Smooth muscle cell (in vitro differentiated cells): Measurements from ENCODE around the gene BBX. TPM values are rescaled to one million over a fixed set of nuclear protein-coding genes. Genes with fewer than 3 reads are reported as not detected.

Source experiments
- DNase-seq: peaks from one replicate; lab custom pipeline; 2025; ENCODE audit not compliant: unreplicated experiment; lab: John Stamatoyannopoulos, UW
- H2AFZ ChIP-seq: fragments of 200-600 bp; sonication (generic); 2 replicates; pipeline ENCODE4 v1.6.0; 2016; ENCODE audit warnings: antibody characterized with exemption, low read depth, mild to moderate bottlenecking
- H3F3A ChIP-seq: fragments of 200-600 bp; sonication (generic); 2 replicates; pipeline ENCODE4 v1.6.0; 2017; ENCODE audit warnings: antibody characterized with exemption, low read depth
- H3K27ac ChIP-seq: fragments of 200-600 bp; sonication (generic); 2 replicates; pipeline ENCODE4 v1.5.1; 2016; ENCODE audit warnings: low read depth, mild to moderate bottlenecking
- H3K27me3 ChIP-seq: fragments of 200-600 bp; sonication (generic); 2 replicates; pipeline ENCODE4 v1.6.1; 2016; ENCODE audit warnings: low read depth, mild to moderate bottlenecking
- H3K36me3 ChIP-seq: fragments of 200-600 bp; sonication (generic); 2 replicates; pipeline ENCODE4 v1.5.1; 2016; ENCODE audit warnings: low read depth
- H3K4me1 ChIP-seq: fragments of 200-600 bp; sonication (generic); 2 replicates; pipeline ENCODE4 v1.5.1; 2016; ENCODE audit warnings: low read depth
- H3K4me2 ChIP-seq: fragments of 200-600 bp; sonication (generic); 2 replicates; pipeline ENCODE4 v1.6.0; 2016; ENCODE audit warnings: mild to moderate bottlenecking
- H3K4me3 ChIP-seq: fragments of 200-600 bp; sonication (generic); 2 replicates; pipeline ENCODE4 v1.5.1; 2016; ENCODE audit warnings: mild to moderate bottlenecking
- H3K79me2 ChIP-seq: fragments of 200-600 bp; sonication (generic); 2 replicates; pipeline ENCODE4 v1.6.0; 2016; ENCODE audit warnings: low read depth, mild to moderate bottlenecking
- H3K9ac ChIP-seq: fragments of 200-600 bp; sonication (generic); 2 replicates; pipeline ENCODE4 v1.6.0; 2016; ENCODE audit warnings: low read depth
- H3K9me3 ChIP-seq: fragments of 200-600 bp; sonication (generic); replicated peaks from 2 replicates; pipeline ENCODE4 v1.5.1; 2016; ENCODE audit warnings: low read depth
- H4K20me1 ChIP-seq: fragments of 200-600 bp; sonication (generic); 2 replicates; pipeline ENCODE4 v1.6.0; 2016; ENCODE audit warnings: low read depth
- CTCF ChIP-seq: fragments of 200-600 bp; sonication (generic); IDR thresholded peaks from 2 replicates; pipeline ENCODE4 v1.5.1; 2017; ENCODE audit warnings: borderline replicate concordance, mild to moderate bottlenecking, antibody characterized with exemption; ENCODE audit not compliant: insufficient read depth, poor library complexity, severe bottlenecking
- WGBS: methylation state at CpG from one replicate; pipeline ENCODE4 v1.1.7; 2016; ENCODE audit warnings: low lambda C conversion rate; 5-methylcytosine and 5-hydroxymethylcytosine counted together
- polyA plus RNA-seq: library from polyadenylated mRNA; unstranded; fragments of >200 nt; fragmentation: Nextera tagmentation; extraction: Ambion mirVana; gene quantifications from 2 replicates; pipeline ENCODE4 v1.2.1, GENCODE V29; 2016
- total RNA-seq: library from RNA; depleted of rRNA; stranded (reverse); fragments of >200 nt; gene quantifications from 2 replicates; pipeline ENCODE4 v1.2.3, GENCODE V29; 2014

The BBX gene
- total and polyA plus RNA-seq, 2 experiments from 2014 or later = 58.9 to 66.4 TPM

GRCh38 chr3:107508331-107508730 is 14.4 kb upstream of the BBX start:
- no peak overlapping the region for H3K4me3 ChIP-seq
- no peaks in the 10 kb centered on the region for H3F3A ChIP-seq
- 92% methylated on average over 2 of the region's 2 CpGs for WGBS
- no peak overlapping the region for H3K4me2 ChIP-seq
- no peak overlapping the region for H3K27ac ChIP-seq
- H3K79me2 ChIP-seq = no peaks in the 10 kb centered on the region
- H3K4me1 ChIP-seq = no peaks in the 10 kb centered on the region
- H3K36me3 ChIP-seq = no peaks in the 10 kb centered on the region
- no peak for DNase-seq
- no peak overlapping the region for H2AFZ ChIP-seq
- no peaks in the 10 kb centered on the region for H4K20me1 ChIP-seq
- TF ChIP-seq CTCF = no peak
- H3K9ac ChIP-seq = no peak overlapping the region
- no peaks in the 10 kb centered on the region for H3K9me3 ChIP-seq
- H3K27me3 ChIP-seq = no peaks in the 10 kb centered on the region

- no peaks in the 10 kb centered on the region for H3K4me1 ChIP-seq
- no peak overlapping the region for H3K4me3 ChIP-seq
- TF ChIP-seq CTCF = no peak
- no peaks in the 10 kb centered on the region for H3K79me2 ChIP-seq
- no peaks in the 10 kb centered on the region for H4K20me1 ChIP-seq
- no peak overlapping the region for H3K4me2 ChIP-seq
- H3K9me3 ChIP-seq = no peaks in the 10 kb centered on the region
- H3F3A ChIP-seq = no peaks in the 10 kb centered on the region
- peaks cover 10% of the 10 kb centered on the region for H3K27me3 ChIP-seq
- no peak overlapping the region for H2AFZ ChIP-seq
- no peak overlapping the region for H3K9ac ChIP-seq
- 86% methylated on average over 1 of the region's 1 CpG for WGBS
- no peak for DNase-seq
- no peaks in the 10 kb centered on the region for H3K36me3 ChIP-seq
- H3K27ac ChIP-seq = no peak overlapping the region
Observed at GRCh38 chr3:107512108-107512507, 10.7 kb upstream of the BBX start.

- Histone ChIP-seq H3K4me3 (no peak overlapping the region), H3K36me3 (no peaks in the 10 kb centered on the region), H3K27me3 (peaks cover 14% of the 10 kb centered on the region), H3K27ac (no peak overlapping the region), H3F3A (no peaks in the 10 kb centered on the region), H4K20me1 (no peaks in the 10 kb centered on the region), H3K9me3 (no peaks in the 10 kb centered on the region), H3K4me1 (no peaks in the 10 kb centered on the region), H3K4me2 (no peak overlapping the region), H2AFZ (no peak overlapping the region), H3K79me2 (no peaks in the 10 kb centered on the region), H3K9ac (no peak overlapping the region)
- WGBS = 89% methylated on average over 1 of the region's 1 CpG
- TF ChIP-seq CTCF = no peak
- no peak for DNase-seq
Observed at GRCh38 chr3:107514453-107514852, 8.3 kb upstream of the BBX start.

- 52% methylated on average over 3 of the region's 3 CpGs for WGBS
- Histone ChIP-seq H3K4me2 (no peak overlapping the region), H3K9ac (no peak overlapping the region), H3K9me3 (no peaks in the 10 kb centered on the region), H3K4me1 (no peaks in the 10 kb centered on the region), H4K20me1 (no peaks in the 10 kb centered on the region), H3F3A (no peaks in the 10 kb centered on the region), H3K4me3 (no peak overlapping the region), H3K27me3 (peaks cover 14% of the 10 kb centered on the region), H3K27ac (no peak overlapping the region), H3K36me3 (no peaks in the 10 kb centered on the region), H3K79me2 (no peaks in the 10 kb centered on the region), H2AFZ (no peak overlapping the region)
- DNase-seq = no peak
- no peak for TF ChIP-seq CTCF
Observed at GRCh38 chr3:107516475-107516874, 6.3 kb upstream of the BBX start.
